WTC11 (cell line): ENCODE measurements around the gene CCSER2. TPM values are rescaled to one million over a fixed set of nuclear protein-coding genes. Genes with fewer than 3 reads are reported as not detected.

Experiments
- total RNA-seq: library from RNA; stranded (reverse); gene quantifications from 3 replicates; pipeline ENCODE4 v1.2.3, GENCODE V29; 2021

CCSER2 gene
- total RNA-seq, 1 experiment from 2014 or later: 30.6 TPM

Other genes starting within 250 kb of the CCSER2 start
- 95.9 to 98.8 TPM (median 97.6 TPM) in 3 replicates for gene GHITM, start 189.1 kb upstream of the CCSER2 start, total RNA-seq
- gene GPR15LG, start 154.8 kb upstream of the CCSER2 start, total RNA-seq: not detected in 3 replicates
- gene CDHR1, start 134.1 kb upstream of the CCSER2 start, total RNA-seq: 5.0 to 7.2 TPM (median 6.4 TPM) in 3 replicates
- not detected in 3 replicates for gene LRIT2, start 103.0 kb upstream of the CCSER2 start, total RNA-seq
- gene LRIT1, start 87.0 kb upstream of the CCSER2 start, total RNA-seq: not detected in 3 replicates
- gene RGR, start 83.5 kb upstream of the CCSER2 start, total RNA-seq: not detected in 3 replicates